ENCODE results near the gene LAMA2.

The LAMA2 gene

GRCh38 chr6:129307845-129308244 is 424.9 kb downstream of the LAMA2 start:
- no peaks in the 10 kb centered on the region for H3K4me1 ChIP-seq (ENCODE audit: control insufficient read depth, insufficient read depth, low read length)
- no peaks in the 10 kb centered on the region for H3K9me3 ChIP-seq (ENCODE audit: control insufficient read depth in 2 of 2, low read length in 2 of 2)
- no peaks in the 10 kb centered on the region for H3K27me3 ChIP-seq (ENCODE audit: control insufficient read depth in 1 of 2, insufficient read depth in 2 of 2, low read length in 2 of 2)
- H3K4me3 ChIP-seq (ENCODE audit: low read length in 2 of 2), result no peak overlapping the region
- H3K36me3 ChIP-seq (ENCODE audit: control insufficient read depth in 2 of 2, insufficient read depth in 2 of 2, low read length in 2 of 2), result no peaks in the 10 kb centered on the region
- no peak overlapping the region for H3K9ac ChIP-seq (ENCODE audit: low read length in 2 of 2)
- no peak overlapping the region for H3K27ac ChIP-seq (ENCODE audit: low read length)

GRCh38 chr6:129309154-129309553 is 426.2 kb downstream of the LAMA2 start:
- Histone ChIP-seq H3K27ac (ENCODE audit: low read length) (no peak overlapping the region), H3K4me3 (ENCODE audit: low read length in 2 of 2) (no peak overlapping the region), H3K9ac (ENCODE audit: low read length in 2 of 2) (no peak overlapping the region), H3K36me3 (ENCODE audit: control insufficient read depth in 2 of 2, insufficient read depth in 2 of 2, low read length in 2 of 2) (no peaks in the 10 kb centered on the region), H3K9me3 (ENCODE audit: control insufficient read depth in 2 of 2, low read length in 2 of 2) (no peaks in the 10 kb centered on the region), H3K4me1 (ENCODE audit: control insufficient read depth, insufficient read depth, low read length) (no peaks in the 10 kb centered on the region), H3K27me3 (ENCODE audit: control insufficient read depth in 1 of 2, insufficient read depth in 2 of 2, low read length in 2 of 2) (no peaks in the 10 kb centered on the region)

GRCh38 chr6:129312880-129313279 is 429.9 kb downstream of the LAMA2 start:
- Histone ChIP-seq H3K9me3 (ENCODE audit: control insufficient read depth in 2 of 2, low read length in 2 of 2) (no peaks in the 10 kb centered on the region), H3K27ac (ENCODE audit: low read length) (no peak overlapping the region), H3K4me1 (ENCODE audit: control insufficient read depth, insufficient read depth, low read length) (no peaks in the 10 kb centered on the region), H3K9ac (ENCODE audit: low read length in 2 of 2) (no peak overlapping the region), H3K27me3 (ENCODE audit: control insufficient read depth in 1 of 2, insufficient read depth in 2 of 2, low read length in 2 of 2) (no peaks in the 10 kb centered on the region), H3K36me3 (ENCODE audit: control insufficient read depth in 2 of 2, insufficient read depth in 2 of 2, low read length in 2 of 2) (peaks cover 4 to 5% of the 10 kb centered on the region in 2 donors), H3K4me3 (ENCODE audit: low read length in 2 of 2) (no peak overlapping the region)

GRCh38 chr6:129314575-129314974 is 431.6 kb downstream of the LAMA2 start:
- Histone ChIP-seq H3K27ac (ENCODE audit: low read length) (no peak overlapping the region), H3K27me3 (ENCODE audit: control insufficient read depth in 1 of 2, insufficient read depth in 2 of 2, low read length in 2 of 2) (no peaks in the 10 kb centered on the region), H3K4me1 (ENCODE audit: control insufficient read depth, insufficient read depth, low read length) (no peaks in the 10 kb centered on the region), H3K9ac (ENCODE audit: low read length in 2 of 2) (no peak overlapping the region), H3K4me3 (ENCODE audit: low read length in 2 of 2) (no peak overlapping the region), H3K9me3 (ENCODE audit: control insufficient read depth in 2 of 2, low read length in 2 of 2) (no peaks in the 10 kb centered on the region), H3K36me3 (ENCODE audit: control insufficient read depth in 2 of 2, insufficient read depth in 2 of 2, low read length in 2 of 2) (peaks cover 4 to 5% of the 10 kb centered on the region in 2 donors)

GRCh38 chr6:129317931-129318820 is 435.2 kb downstream of the LAMA2 start:
- Histone ChIP-seq H3K4me1 (ENCODE audit: control insufficient read depth, insufficient read depth, low read length) (no peaks in the 10 kb centered on the region), H3K36me3 (ENCODE audit: control insufficient read depth in 2 of 2, insufficient read depth in 2 of 2, low read length in 2 of 2) (peaks cover 4 to 5% of the 10 kb centered on the region in 2 donors), H3K9me3 (ENCODE audit: control insufficient read depth in 2 of 2, low read length in 2 of 2) (no peaks in the 10 kb centered on the region), H3K9ac (ENCODE audit: low read length in 2 of 2) (no peak overlapping the region), H3K27me3 (ENCODE audit: control insufficient read depth in 1 of 2, insufficient read depth in 2 of 2, low read length in 2 of 2) (no peaks in the 10 kb centered on the region), H3K27ac (ENCODE audit: low read length) (no peak overlapping the region), H3K4me3 (ENCODE audit: low read length in 2 of 2) (no peak overlapping the region)

GRCh38 chr6:129320892-129321291 is 438.0 kb downstream of the LAMA2 start:
- Histone ChIP-seq H3K4me3 (ENCODE audit: low read length in 2 of 2) (no peak overlapping the region), H3K9me3 (ENCODE audit: control insufficient read depth in 2 of 2, low read length in 2 of 2) (no peaks in the 10 kb centered on the region), H3K27ac (ENCODE audit: low read length) (no peak overlapping the region), H3K4me1 (ENCODE audit: control insufficient read depth, insufficient read depth, low read length) (no peaks in the 10 kb centered on the region), H3K9ac (ENCODE audit: low read length in 2 of 2) (no peak overlapping the region), H3K27me3 (ENCODE audit: control insufficient read depth in 1 of 2, insufficient read depth in 2 of 2, low read length in 2 of 2) (no peaks in the 10 kb centered on the region), H3K36me3 (ENCODE audit: control insufficient read depth in 2 of 2, insufficient read depth in 2 of 2, low read length in 2 of 2) (peaks cover 2 to 6% of the 10 kb centered on the region in 2 donors)

- peaks cover 2 to 6% of the 10 kb centered on the region in 2 donors for H3K36me3 ChIP-seq (ENCODE audit: control insufficient read depth in 2 of 2, insufficient read depth in 2 of 2, low read length in 2 of 2)
- H3K4me3 ChIP-seq (ENCODE audit: low read length in 2 of 2), result no peak overlapping the region
- no peak overlapping the region for H3K9ac ChIP-seq (ENCODE audit: low read length in 2 of 2)
- H3K4me1 ChIP-seq (ENCODE audit: control insufficient read depth, insufficient read depth, low read length), result no peaks in the 10 kb centered on the region
- no peaks in the 10 kb centered on the region for H3K27me3 ChIP-seq (ENCODE audit: control insufficient read depth in 1 of 2, insufficient read depth in 2 of 2, low read length in 2 of 2)
- H3K9me3 ChIP-seq (ENCODE audit: control insufficient read depth in 2 of 2, low read length in 2 of 2), result no peaks in the 10 kb centered on the region
- H3K27ac ChIP-seq (ENCODE audit: low read length), result no peak overlapping the region
Measured at GRCh38 chr6:129321303-129321702, 438.4 kb downstream of the LAMA2 start.

GRCh38 chr6:129324345-129324744 is 441.4 kb downstream of the LAMA2 start:
- H3K27me3 ChIP-seq (ENCODE audit: control insufficient read depth in 1 of 2, insufficient read depth in 2 of 2, low read length in 2 of 2), result no peaks in the 10 kb centered on the region
- H3K4me3 ChIP-seq (ENCODE audit: low read length in 2 of 2), result no peak overlapping the region
- no peak overlapping the region for H3K27ac ChIP-seq (ENCODE audit: low read length)
- H3K9ac ChIP-seq (ENCODE audit: low read length in 2 of 2), result no peak overlapping the region
- H3K36me3 ChIP-seq (ENCODE audit: control insufficient read depth in 2 of 2, insufficient read depth in 2 of 2, low read length in 2 of 2), result peaks cover 6 to 8% of the 10 kb centered on the region in 2 donors
- no peaks in the 10 kb centered on the region for H3K9me3 ChIP-seq (ENCODE audit: control insufficient read depth in 2 of 2, low read length in 2 of 2)
- H3K4me1 ChIP-seq (ENCODE audit: control insufficient read depth, insufficient read depth, low read length), result no peaks in the 10 kb centered on the region

GRCh38 chr6:129329678-129330077 is 446.7 kb downstream of the LAMA2 start:
- H3K36me3 ChIP-seq (ENCODE audit: control insufficient read depth in 2 of 2, insufficient read depth in 2 of 2, low read length in 2 of 2), result peaks cover under 1 to 8% of the 10 kb centered on the region in 2 donors
- no peaks in the 10 kb centered on the region for H3K9me3 ChIP-seq (ENCODE audit: control insufficient read depth in 2 of 2, low read length in 2 of 2)
- no peaks in the 10 kb centered on the region for H3K4me1 ChIP-seq (ENCODE audit: control insufficient read depth, insufficient read depth, low read length)
- H3K27me3 ChIP-seq (ENCODE audit: control insufficient read depth in 1 of 2, insufficient read depth in 2 of 2, low read length in 2 of 2), result no peaks in the 10 kb centered on the region
- no peak overlapping the region for H3K27ac ChIP-seq (ENCODE audit: low read length)
- no peak overlapping the region for H3K9ac ChIP-seq (ENCODE audit: low read length in 2 of 2)
- no peak overlapping the region for H3K4me3 ChIP-seq (ENCODE audit: low read length in 2 of 2)

GRCh38 chr6:129331450-129332138 is 448.7 kb downstream of the LAMA2 start:
- peaks cover 0 to 8% of the 10 kb centered on the region in 2 donors for H3K36me3 ChIP-seq (ENCODE audit: control insufficient read depth in 2 of 2, insufficient read depth in 2 of 2, low read length in 2 of 2)
- H3K4me3 ChIP-seq (ENCODE audit: low read length in 2 of 2), result no peak overlapping the region
- H3K9ac ChIP-seq (ENCODE audit: low read length in 2 of 2), result no peak overlapping the region
- no peaks in the 10 kb centered on the region for H3K27me3 ChIP-seq (ENCODE audit: control insufficient read depth in 1 of 2, insufficient read depth in 2 of 2, low read length in 2 of 2)
- H3K4me1 ChIP-seq (ENCODE audit: control insufficient read depth, insufficient read depth, low read length), result no peaks in the 10 kb centered on the region
- H3K9me3 ChIP-seq (ENCODE audit: control insufficient read depth in 2 of 2, low read length in 2 of 2), result no peaks in the 10 kb centered on the region
- no peak overlapping the region for H3K27ac ChIP-seq (ENCODE audit: low read length)

- H3K4me1 ChIP-seq (ENCODE audit: control insufficient read depth, insufficient read depth, low read length), result no peaks in the 10 kb centered on the region
- no peak overlapping the region for H3K27ac ChIP-seq (ENCODE audit: low read length)
- H3K9ac ChIP-seq (ENCODE audit: low read length in 2 of 2), result no peak overlapping the region
- no peak overlapping the region for H3K4me3 ChIP-seq (ENCODE audit: low read length in 2 of 2)
- H3K27me3 ChIP-seq (ENCODE audit: control insufficient read depth in 1 of 2, insufficient read depth in 2 of 2, low read length in 2 of 2), result no peaks in the 10 kb centered on the region
- no peaks in the 10 kb centered on the region for H3K36me3 ChIP-seq (ENCODE audit: control insufficient read depth in 2 of 2, insufficient read depth in 2 of 2, low read length in 2 of 2)
- H3K9me3 ChIP-seq (ENCODE audit: control insufficient read depth in 2 of 2, low read length in 2 of 2), result no peaks in the 10 kb centered on the region
Measured at GRCh38 chr6:129335792-129336191, 452.9 kb downstream of the LAMA2 start.

All from stomach smooth muscle (tissue), 2 donors.